ENCODE measurements around the gene PPP2R1B.

DNA sequence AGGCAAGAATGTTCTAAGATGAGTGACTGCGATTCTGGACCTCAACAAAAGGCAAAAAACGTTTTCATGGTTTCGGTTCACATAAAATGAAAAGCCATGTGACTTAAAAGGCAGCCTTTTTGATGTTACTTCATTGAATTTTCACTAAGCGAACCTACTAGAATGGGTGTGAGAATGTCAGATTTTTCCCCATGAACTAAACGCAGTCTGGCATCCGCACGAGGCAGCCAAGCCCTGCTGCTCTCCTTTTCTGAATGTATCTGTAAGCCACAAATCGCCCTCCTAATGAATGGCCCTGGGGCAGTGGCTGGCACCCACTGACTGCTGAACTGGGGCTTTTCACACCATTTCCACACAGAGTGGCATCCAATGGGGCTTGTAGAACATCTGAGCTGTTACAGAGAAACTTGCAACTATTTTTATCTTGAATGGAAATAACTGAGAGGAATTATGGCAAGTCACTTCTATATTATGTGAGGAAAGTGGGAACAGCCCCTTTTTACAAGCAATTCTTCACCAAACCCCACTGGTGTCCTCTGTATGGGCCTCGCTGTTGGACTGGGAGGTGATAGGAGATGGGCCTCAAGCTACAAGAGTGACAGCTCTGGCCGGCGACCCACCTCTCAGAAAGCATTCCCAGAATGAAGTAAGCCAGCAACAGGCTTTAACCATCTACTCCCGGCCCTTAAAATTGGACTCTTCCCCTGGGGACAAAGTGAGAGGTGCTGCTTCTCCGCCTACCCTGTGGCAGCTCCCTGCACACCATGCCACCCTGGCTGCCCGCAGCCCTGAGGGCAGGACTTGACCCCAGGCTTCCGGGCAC is 29.4 kb downstream of the PPP2R1B start:
- TF ChIP-seq, protein P1, sequence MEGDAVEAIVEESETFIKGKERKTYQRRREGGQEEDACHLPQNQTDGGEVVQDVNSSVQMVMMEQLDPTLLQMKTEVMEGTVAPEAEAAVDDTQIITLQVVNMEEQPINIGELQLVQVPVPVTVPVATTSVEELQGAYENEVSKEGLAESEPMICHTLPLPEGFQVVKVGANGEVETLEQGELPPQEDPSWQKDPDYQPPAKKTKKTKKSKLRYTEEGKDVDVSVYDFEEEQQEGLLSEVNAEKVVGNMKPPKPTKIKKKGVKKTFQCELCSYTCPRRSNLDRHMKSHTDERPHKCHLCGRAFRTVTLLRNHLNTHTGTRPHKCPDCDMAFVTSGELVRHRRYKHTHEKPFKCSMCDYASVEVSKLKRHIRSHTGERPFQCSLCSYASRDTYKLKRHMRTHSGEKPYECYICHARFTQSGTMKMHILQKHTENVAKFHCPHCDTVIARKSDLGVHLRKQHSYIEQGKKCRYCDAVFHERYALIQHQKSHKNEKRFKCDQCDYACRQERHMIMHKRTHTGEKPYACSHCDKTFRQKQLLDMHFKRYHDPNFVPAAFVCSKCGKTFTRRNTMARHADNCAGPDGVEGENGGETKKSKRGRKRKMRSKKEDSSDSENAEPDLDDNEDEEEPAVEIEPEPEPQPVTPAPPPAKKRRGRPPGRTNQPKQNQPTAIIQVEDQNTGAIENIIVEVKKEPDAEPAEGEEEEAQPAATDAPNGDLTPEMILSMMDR (IDR thresholded peaks at IDR 0.05), result no peak
- TF ChIP-seq POLR2A (IDR thresholded peaks at IDR 0.05), result no peak
